Measurements from ENCODE around the gene GNAQ.

- TF ChIP-seq CTCF (IDR thresholded peaks at IDR 0.05; ENCODE audit: borderline replicate concordance, extremely low read depth, low read length, poor library complexity, severe bottlenecking) (no peak), EZH2 (IDR thresholded peaks at IDR 0.05; ENCODE audit: borderline replicate concordance, low read depth, low read length, severe bottlenecking) (no peak)
These were observed 14.5 kb upstream of the GNAQ start for GRCh38 chr9:78046112-78046511.

All from DND-41 (cell line).